AG08396 (cell line): ENCODE measurements around the gene HPN.
"Not testable (repeated sequence)": the region's sequence is repeated elsewhere in the genome, so short reads cannot be mapped to it uniquely, and the experiment has no call there.

ENCODE experiments used
- DNase-seq: peaks from one replicate; pipeline ENCODE4 v3.0.0; 2012; ENCODE audit warnings: low spot score, mixed read lengths

The HPN gene

DNA sequence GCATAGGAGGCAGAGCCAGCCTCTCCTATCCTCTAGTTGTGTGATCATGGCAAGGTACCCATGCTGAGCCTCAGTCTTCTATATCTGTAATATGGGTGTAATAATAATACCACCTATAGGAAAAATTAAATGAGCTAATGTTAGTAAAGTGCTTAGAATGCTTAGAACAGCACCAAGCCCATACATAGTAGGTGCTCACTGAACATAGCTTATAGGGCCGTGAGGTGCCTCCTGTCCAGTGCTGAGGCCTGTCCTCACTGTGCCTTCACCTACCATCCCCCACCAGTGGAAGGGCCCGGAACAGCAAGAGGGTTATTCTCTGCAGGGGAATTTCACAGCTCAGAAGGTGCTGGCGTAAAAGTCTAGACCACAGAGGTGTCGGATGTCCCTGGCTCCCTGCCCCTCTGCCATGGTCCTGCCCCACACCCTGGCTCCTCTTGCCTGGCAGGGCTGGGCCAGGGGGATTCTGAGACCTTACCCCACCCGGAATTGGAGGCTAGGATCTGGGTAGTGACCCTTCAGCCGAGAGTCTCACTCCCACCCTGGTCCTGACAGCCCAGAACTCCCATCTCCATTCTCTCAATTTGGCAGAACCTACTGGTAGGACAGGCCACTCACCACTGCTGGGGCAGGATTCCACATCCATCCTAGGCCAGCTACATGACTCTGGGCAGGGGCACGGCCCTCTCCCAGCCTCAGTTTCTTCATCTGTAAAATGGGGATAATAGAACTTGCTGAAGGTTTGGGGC is 13.5 kb upstream of the HPN start:
- no peak for DNase-seq

DNA sequence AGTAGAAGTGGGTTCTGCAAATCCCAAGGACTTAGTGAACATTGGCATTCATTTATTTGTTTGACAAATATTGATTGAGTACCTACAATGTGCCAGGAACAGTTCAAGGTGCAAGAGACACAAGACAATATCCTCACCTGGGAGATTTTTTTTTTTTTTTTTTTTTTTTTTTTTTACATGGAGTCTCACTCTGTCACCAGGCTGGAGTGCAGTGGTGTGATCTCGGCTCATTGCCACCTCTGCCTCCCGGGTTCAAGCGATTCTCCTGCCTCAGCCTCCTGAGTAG is 13.0 kb upstream of the HPN start:
- DNase-seq: not testable (repeated sequence)

DNA sequence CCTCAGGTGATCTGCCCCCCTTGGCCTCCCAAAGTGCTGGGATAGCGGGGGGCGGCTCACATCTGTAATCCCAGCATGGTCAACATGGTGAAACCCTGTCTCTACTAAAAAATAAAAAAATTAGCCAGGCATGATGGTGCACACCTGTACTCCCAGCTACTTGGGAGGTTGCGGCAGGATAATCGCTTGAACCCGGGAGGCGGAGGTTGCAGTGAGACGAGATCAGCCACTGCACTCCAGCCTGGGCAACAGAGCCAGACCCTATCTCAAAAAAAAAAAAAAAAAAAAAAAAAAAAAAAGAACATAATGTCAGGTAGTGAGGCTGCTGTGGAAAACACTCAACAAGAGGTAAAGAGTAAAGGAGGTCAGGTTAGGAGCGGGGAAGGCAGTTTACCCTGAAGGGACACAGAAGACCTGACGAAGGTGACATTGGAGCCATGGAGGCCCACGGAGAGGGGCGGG is 12.2 kb upstream of the HPN start:
- not testable (repeated sequence) for DNase-seq

DNA sequence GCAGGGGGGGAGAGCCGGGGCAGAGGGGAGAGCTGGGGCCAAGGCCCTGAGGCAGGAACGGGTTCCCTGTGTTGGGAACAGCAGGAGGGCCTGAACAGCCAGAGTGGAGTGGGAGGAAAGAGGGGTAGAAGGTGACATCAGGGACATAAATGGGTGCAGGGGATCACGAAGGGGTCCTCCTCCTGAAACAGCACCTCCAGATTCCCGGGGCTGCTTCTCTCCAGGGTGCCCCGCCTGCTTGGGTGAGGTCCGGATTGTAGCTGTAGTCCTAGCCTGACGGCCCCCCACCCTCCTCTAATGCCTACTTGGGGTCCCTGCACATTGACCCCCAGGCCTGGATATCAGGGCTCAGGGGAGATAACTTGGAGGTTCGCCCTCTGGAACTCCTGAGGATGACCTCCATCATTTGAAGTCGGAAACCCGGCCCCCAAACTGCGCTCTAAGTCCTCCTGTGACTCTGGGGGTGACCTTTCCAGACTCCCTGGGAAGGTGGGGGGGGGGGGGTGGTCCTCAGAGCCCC is 11.7 kb upstream of the HPN start:
- no peak for DNase-seq

DNA sequence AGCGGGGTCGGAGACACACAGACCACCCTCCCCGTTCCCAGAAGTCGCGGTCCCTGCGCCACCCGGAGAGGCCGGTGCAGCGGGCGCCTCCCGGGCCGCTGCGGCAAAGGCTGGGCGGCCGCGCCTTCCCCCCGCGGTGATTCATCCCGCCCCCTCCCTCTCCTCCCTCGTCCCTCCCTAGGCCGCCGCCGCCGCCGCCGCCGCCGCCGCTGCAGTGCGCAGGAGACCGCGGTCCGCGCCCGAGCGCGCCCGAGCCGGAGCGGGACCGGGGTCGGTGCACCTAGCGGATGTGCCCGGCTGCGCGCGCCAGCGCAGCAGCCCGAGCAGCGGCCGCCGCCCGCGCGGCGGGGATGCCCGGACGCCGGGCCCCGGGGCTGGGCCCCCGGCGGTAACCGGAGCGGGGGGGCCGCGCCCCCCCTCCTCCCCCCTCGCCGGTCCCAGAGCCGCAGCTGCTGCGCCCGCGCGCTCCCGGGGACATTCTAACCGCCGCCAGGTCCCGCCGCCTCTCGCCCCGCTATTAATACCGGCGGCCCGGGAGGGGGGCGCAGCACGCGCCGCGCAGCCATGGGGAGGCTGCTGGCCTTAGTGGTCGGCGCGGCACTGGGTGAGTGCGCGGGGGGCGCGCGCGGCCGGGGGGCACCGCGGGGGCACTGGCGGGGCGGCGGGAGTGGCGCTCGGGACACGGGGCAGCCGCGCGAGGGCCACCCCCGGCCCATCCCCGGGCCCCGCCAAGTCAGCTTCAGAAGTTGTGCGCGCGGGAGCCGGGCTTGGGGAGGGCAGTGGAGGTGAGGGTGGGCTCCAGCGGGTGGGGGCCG is 11.1 kb upstream of the HPN start, which contains the start of gene SCN1B:
Gene SCN1B (plus strand): TSS at position 214 of the 815 bp plus-strand sequence. CDS start 351 bp downstream, at position 565.
- DNase-seq: peak; percentile 94

DNA sequence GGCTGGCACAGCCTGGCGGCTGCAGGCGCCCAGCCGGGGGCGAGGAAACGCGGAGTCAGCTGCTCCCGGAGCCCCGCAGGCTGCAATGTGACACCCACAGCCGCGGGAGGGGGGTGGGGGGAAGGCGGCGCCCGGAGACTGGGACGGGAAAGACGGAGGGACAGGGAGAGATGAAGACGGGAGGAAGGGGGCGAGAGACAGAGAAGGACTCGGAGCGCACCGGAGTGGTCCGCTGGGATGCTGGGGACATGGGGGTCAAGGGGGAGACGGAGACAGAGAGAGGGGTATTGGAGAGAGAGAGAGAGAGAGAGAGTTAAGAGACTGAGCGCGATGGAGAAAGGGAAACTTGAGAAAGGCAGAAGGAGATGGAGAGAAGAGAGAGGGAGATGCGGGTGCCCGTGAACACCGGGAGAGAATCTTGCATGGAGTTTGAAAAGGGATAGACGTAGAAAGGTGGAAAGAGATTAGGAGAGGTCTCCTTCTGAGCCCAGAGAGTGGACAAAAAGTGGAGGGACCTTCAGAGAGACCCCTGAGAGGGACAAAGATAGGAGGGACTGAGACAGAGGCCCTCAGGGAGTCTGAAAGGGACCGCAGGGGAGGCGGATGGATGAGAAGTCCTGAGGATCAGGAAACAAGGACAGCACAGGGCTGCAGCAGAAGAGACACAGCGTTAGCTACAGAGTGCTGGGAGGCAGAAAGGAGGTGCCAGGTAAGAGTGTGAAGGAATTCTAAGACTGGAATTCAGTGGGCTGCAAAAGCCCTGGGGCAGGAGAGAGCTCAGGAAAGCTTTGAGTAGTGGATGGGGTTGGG is 10.2 kb upstream of the HPN start:
- DNase-seq: peak; percentile 86

DNA sequence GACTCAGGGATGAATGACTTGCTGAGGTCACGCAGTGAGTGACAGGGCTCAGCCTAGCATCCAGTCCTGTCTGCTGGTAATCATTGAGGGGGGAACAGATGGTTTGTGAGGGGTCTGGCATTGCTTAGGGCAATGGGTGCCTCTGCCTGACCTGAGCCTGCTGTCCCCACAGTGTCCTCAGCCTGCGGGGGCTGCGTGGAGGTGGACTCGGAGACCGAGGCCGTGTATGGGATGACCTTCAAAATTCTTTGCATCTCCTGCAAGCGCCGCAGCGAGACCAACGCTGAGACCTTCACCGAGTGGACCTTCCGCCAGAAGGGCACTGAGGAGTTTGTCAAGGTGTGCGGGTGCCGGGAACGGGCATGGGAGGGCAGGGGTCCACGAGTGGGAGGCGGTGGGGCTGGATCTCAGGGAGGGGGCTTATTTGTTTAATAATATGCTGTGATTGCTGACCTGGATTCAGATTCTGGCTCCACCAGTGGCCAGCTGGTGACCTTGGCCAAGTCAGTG is 9.1 kb upstream of the HPN start:
- no peak for DNase-seq

DNA sequence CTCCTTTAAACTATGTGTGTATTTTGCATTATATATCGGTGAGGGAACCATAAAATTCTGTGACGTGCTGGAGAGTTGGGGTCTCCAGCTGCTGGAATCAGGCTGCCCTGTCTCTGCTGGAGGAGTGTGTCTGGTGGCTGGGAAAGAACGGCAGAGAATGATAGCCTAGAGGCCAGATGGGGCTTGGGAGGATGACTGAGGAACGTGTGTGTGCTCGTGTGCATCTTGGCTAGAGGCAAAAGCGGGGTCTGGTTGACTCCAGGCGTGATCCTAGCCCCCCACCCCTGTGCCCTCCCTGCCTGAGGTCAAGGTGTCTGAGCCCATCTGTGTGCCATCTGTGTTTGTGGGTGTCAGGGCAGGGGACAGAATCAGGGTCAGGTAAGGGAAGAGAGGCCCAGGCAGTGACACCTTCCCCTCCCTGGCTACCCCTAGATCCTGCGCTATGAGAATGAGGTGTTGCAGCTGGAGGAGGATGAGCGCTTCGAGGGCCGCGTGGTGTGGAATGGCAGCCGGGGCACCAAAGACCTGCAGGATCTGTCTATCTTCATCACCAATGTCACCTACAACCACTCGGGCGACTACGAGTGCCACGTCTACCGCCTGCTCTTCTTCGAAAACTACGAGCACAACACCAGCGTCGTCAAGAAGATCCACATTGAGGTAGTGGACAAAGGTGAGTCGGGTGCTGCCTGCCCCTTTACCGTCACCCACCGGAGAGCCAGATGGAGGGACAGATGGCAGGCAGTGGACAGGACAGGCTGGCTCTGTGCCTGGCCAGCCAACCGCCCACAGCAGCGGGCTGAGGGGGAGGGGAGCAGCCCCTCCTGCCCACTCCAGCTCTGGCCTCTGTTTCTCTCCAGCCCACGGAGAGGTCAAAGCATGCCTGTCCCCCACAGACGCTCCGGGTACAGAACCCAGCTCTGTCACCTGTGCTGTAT is 8.2 kb upstream of the HPN start:
- DNase-seq: no peak

DNA sequence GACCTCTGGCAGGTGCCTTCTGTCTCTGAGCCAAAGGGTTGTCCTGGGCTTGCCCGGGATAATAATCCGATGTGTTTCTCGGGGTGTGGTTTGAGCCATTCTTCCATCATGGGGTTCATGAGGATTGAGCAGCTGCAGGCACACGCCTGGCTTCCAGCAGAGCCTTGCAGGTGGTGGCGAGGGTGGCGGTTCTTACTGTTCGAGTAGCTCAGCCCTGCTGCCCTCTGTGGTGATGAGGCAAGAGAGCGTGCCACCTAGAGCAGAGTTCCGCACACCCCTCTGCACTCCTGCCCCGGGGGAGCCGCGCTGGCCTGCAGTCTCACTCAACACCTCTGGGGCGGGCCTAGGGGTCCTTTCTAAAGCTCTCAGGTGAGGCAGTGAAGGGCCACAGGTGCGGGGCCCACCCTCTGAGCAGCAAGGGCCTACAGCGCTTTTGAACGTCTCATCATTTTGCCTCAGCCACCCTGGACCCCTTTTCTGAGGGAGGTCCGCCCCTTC is 7.5 kb upstream of the HPN start:
- DNase-seq: no peak

DNA sequence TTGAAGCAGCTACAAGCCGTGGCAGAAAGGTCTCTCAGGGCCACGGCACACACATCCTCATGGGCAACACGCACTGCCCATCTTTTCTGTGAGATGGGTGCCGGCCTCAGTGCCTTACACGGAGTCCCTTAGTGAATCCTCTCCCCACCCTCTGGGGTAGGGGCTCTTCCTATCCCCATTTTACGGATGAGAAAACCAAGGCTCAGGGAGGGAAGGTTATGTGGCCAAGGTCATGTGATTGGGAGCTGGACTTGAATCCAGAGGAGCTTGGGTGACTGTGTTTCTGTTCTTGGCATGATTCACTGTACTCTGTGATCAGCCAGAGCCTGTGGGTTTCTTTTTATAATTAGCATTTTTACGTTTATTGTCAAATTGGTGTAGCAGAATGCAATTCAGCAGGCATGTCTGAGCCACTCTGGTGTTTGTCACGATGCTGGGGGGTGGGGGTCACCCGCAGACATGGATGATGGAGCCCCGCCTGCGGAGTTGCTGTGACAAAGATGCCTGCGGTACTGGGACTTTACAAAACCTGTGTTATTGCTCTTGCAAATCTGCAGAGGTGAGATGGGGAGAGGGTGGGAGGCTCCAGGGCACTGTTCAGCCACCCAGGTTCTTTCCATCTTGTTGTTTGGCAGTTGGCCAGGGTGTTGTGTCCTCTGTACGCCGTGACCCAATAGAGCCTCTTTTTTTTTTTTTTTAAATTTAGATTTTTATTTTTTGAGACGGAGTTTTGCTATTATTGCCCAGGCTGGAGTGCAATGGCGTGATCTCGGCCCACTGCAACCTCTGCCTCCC is 6.7 kb upstream of the HPN start:
- DNase-seq: no peak

DNA sequence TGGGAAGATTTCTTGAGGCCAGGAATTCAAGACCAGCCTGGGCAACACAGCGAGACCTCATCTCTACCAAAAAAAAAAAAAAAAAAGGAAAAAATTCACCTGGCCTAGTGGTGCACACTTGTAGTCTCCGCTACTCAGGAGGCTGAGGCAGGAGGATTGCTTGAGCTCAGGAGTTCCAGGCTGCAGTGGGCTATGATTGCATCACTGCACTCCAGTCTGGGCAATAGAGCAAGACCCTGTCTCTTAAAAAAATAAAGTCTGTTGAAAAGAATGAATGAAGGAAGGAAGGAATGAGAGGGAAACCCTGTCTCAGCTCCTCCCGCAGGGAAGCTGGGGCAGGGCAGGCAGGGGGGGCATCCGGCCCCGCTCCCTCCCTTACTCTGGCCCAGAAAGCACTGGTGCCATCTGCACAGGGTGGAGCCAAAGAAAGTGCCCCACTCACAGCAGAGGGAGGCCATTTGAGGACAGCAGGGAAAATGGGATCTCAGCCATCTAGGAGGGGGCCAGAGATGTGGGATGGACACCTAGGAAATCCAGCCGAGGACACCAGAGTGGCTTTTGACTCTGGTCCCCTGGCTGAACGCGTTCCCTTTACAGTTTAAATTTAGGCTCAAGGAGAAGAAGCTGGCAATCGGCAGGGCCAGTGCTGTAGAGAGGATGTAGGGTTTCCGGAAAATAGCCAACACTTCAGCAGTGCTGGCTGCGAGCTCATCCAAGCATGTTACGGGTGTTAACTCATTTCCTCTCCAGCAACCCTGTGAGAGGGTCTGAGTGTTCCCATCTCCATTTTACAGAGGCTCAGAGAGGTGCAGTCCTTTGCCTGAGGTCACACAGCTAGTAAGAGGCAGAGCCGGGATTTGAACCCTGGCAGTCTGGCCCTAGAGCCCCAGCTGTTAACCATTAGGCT is 3.6 kb upstream of the HPN start:
- no peak for DNase-seq

DNA sequence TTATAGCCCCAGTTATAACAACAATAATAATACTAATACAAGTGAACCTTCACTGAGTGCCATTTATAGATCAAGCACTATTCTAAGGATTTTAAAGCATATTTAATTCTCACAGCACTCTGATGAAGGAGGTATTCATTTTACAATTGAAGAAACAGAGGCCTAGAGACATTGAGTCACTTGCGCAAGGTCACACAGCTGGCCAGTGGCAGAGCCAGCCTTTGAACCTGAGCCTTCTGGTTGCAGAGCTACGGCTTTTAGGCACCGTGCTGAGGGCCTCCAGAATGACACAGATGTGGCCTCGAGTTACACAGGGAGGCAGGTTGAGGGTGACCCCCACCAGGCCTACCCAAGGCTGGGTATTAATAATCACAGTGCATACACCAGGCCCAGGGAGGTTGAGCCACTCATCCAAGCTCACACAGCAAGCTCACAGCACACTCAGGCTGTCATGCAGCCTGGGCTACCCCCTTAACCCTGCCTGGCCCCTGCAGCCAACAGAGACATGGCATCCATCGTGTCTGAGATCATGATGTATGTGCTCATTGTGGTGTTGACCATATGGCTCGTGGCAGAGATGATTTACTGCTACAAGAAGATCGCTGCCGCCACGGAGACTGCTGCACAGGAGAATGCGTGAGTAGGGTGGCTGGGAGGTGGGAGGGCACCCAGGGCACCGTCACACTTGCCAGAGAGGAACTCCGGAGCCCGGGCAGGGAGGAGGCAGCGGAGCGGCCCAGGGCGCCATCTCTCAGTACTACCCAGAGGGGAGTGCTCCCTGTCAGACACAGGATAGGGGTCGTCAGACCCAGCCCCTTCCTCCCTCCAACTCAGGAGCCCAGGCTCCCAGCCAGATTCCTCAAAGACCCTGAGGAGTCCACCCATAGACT is 2.7 kb upstream of the HPN start:
- DNase-seq: no peak

DNA sequence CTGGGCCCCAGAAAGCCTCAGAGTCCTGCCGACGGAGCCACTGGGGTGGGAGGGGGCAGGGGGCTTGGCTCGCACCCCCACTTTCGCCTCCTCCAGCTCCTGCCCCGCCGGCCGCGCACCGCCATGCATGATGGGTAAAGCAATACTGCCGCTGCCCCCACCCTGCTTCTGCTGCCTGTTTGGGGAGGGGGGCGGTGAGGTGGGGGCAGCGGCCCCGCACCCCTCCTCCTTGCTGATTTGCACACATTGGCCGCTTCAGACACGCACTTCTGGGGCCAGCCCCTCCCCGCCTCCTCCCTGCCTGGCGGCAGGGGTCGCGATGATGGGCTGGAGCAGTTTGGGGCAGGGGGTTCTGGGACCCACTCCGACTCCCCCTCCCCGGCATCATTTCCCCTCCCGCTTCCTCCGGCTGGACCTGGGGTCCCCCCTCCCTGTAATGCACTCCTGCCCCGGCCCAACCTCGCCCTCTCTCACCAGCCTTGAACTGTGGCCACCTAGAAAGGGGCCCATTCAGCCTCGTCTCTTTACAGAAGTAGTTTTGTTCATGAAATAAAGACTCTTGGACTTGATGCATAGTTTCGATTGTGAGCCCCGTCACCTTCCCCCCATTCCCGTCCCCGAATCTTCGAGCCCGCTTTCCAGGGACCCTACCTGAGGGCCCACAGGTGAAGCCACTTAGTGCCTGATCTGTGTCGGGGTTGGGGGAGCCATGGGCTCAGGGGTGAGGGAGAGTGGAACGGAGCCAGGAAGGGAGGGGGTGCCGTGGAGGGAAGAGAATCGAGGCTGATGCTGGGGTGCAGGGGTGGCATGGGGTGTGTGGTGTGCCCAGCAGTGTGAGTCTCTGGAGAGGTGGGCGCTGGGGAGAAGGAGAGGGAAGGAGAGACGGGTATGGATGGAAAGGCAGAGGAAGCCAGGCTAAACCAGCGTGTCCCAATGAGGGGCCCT is 1.4 kb upstream of the HPN start:
- no peak for DNase-seq

DNA sequence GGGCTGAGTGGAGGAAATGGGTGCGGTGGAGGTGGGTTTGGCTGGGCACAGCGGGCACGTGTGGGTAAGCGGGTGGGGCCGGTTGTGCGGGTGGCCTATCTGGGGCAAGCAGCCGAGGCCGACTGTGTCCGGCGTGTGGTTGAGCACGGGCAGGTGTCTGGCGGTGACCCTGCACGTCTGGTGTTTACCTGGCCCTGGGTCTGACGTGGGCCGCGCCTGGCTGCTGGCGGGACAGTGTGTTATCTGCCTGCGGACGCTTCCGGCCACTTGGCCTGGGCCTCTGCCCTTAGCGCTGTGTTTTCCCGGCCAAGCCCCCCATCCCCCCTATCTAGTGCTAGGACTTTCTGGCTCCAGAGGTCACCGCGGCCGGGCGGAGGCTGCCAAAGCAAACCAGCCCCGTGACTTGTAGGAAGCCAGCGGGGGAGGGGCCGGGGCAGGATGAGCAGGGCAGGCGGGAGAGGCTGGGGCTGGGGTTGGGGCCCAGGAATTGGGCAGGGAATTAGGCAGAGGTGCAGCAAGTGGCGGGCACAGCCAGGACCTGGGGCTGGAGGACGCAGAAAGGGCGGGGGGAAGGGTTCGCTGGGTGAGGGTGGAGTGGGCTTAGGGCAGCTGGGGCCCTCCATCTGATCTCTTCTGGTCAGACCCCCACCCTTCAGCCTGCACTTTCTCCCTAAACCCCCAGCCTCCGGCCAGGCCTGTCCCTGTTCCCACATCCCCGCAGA is 534 bp upstream of the HPN start:
- DNase-seq: peak; percentile 65

DNA sequence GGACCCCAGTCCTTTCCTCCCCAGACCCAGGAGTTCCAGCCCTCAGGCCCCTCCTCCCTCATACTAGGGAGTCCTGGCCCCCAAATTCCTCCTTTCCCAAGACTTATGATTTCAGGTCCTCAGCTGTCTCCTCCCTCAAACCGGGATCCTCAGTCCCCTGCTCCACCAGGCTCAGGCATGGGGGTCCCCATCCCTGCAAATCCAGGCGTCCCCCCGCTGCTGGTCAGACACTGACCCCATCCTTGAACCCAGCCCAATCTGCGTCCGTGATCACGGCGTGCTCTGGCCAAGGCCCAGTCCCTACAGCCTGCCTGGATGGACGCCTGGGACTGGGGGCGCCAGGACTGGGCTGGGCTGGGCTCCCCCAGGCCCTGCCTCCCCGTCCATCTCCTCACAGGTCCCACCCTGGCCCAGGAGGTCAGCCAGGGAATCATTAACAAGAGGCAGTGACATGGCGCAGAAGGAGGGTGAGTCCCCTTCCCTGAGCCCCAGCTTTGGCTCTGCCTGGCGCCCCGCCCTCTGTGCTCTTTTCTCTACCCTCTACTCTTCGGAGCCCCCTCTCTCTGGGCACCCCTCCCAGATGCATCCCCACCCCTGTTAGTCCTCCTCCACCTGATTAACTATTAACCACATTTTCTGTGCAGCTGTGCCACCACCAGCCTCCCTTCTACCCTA is 672 bp downstream of the HPN start:
- no peak for DNase-seq
